HG03097 (cell line): Measurements from ENCODE around the gene SLC13A5.
"Not testable (repeated sequence)": the region's sequence is repeated elsewhere in the genome, so short reads cannot be mapped to it uniquely, and the experiment has no call there.

Experiments used
- ATAC-seq: cut with Tn5 transposase; IDR thresholded peaks from one replicate; pipeline ENCODE4 v1.9.1; 2021; ENCODE audit not compliant: unreplicated experiment, low FRiP score

SLC13A5 gene

DNA sequence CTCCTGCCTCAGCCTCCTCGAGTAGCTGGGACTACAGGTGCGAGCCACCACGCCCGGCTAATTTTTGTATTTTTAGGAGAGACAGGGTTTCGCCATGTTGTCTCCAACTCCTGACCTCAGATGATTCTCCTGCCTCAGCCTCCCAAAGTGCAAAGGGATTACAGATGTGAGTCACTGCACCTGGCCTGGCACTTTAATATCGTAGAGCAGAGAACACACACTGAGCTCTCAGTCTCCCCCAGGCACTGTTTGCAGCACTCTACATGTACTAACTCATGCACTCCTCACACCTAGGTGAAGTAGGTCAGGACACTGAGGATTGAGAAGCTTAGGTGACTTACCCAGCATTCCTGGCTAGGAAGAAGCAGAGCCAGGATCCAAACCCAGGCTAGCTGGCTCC lies 46.6 kb downstream of the SLC13A5 start:
- ATAC-seq = no peak

GRCh38 chr17:6666077-6666521 lies 47.1 kb downstream of the SLC13A5 start:
- ATAC-seq = no peak

GRCh38 chr17:6663200-6663599 lies 50.0 kb downstream of the SLC13A5 start:
- ATAC-seq = not testable (repeated sequence)

- ATAC-seq = no peak
These were observed 51.7 kb downstream of the SLC13A5 start for GRCh38 chr17:6661464-6661848.

- ATAC-seq = no peak
These were observed 52.2 kb downstream of the SLC13A5 start for GRCh38 chr17:6660805-6661463.

- ATAC-seq = no peak
These were observed 53.1 kb downstream of the SLC13A5 start for GRCh38 chr17:6660101-6660500.

GRCh38 chr17:6658411-6658810 lies 54.8 kb downstream of the SLC13A5 start:
- not testable (repeated sequence) for ATAC-seq

DNA sequence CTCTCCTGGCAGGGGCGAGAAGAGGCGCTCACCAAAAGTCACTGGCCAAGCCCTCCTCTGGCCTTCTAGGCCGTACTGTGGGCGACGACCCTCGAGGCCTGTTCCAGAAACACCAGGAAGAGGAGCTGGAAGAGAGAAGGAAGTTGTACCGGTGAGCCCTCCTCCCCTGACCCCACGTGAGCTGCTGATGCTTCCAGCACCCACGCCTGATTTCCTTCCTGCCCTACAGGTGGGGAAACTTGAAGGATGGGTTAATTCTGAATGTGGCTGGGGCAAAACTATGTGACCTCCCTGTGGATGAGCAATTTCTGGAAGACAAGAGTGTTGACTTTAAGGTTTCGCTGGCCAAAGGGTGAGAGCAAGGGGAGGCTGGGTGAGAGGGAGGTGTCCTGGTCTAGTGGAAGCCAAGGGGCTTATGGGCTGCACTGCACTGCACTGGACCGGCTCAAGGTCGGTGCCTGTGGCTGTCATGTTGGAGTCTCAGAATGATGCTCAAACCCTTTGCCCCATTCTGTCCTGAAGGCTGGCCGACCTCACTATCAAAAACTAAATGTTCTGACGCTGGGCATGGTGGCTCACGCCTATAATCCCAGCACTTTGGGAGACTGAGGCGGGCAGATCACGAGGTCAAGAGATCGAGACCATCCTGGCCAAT lies 55.4 kb downstream of the SLC13A5 start:
- no peak for ATAC-seq

- not testable (repeated sequence) for ATAC-seq
These were observed 56.2 kb downstream of the SLC13A5 start for GRCh38 chr17:6656797-6657632.

GRCh38 chr17:6655732-6656361 lies 57.3 kb downstream of the SLC13A5 start:
- not testable (repeated sequence) for ATAC-seq

GRCh38 chr17:6654841-6655731 lies 58.1 kb downstream of the SLC13A5 start:
- ATAC-seq = no peak

DNA sequence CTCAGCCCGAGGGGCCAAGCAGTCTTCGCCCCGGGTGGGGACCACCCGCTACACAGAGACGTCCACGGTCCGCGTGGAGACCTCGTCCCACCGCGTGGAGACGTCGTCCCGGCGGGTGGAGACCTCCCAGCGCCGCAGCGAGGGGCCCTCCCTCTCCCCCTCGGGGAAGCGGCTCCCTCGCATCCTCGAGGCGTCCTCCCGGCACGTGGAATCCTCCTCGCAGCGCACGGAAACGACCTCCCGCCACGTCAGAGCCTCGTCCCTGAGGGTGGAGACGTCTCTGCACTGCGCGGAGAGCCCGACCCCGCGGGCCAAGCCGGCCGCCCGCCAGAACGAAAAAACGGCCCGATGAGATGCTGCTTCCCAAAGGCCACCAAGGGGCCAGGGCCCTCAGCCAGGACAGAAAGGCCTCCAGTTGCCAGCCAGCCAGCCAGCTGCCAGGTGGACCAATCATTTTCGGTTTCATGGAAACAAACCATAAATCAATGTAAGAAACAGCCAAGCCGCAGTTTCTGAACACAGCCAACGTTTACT lies 61.2 kb downstream of the SLC13A5 start:
- peak; percentile 13 for ATAC-seq

DNA sequence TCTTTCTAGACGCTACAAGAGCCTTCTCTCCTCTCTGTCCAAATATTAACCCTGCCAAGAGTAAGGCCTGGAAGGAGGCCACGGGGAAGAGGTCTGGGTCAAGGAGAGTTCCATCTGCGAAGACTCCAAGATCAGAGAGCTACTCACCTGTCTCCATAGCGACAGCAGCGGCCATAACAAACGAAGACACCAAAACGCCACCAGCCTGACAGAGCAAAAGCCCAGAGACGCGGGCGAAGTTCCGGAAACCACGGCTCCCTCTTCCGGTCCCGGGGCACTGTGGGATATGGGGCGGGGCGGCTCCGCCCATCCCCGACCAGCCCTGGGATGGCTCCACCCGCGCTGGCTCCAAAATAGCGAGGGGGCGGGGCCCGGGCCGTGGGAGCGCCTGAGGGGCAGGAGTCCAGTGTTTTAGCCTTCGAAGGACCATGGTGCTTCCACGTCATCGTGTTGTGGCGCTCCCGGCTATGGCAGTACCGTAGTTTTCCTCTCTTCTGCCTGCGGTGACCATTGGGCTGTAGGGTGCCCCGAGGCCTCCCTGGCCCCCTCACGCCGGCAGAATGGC lies 61.7 kb downstream of the SLC13A5 start, which contains the start of the genes C17orf100 and MED31:
Gene C17orf100, plus strand, starts transcription at position 409 of the 565 bp plus-strand sequence. Its CDS starts 152 bp downstream, at position 561.
Gene MED31, minus strand, starts transcription at position 252 of the 565 bp plus-strand sequence. Its CDS starts 77 bp downstream, at position 175.
- ATAC-seq = peak; percentile 85

- no peak for ATAC-seq
These were observed 65.0 kb downstream of the SLC13A5 start for GRCh38 chr17:6648181-6648580.

DNA sequence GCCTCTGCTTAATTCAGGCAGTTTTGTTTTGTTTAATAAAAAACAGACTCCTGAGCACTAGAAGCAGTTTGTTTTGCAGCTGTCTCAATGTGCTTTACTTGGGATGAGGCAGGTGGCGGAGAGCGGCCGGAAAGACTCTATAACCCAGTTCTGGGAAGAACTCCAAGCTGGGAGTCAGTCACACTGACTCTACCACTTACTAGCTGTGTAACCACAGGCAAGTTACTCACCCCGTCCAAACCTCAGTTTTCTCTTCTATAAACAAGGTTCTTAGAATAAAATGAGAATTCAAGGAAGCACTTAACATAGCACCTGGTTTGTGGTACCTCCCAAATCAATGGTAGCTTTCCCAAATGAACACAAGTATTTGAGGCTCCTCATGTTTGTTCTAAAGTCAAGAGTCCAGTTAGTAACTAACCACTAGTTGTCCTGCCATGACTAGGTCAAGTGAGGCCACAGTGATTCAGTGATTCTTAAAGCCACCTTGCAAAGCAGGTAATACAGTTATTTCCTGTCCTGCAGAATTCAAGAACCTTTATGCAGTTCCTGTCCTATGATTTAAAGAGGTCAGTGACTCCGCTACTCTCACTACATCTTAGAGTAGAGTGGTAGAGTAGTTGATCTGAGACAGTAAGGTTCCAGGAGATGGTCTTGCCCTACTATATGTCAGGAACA lies 69.6 kb downstream of the SLC13A5 start:
- ATAC-seq = no peak

DNA sequence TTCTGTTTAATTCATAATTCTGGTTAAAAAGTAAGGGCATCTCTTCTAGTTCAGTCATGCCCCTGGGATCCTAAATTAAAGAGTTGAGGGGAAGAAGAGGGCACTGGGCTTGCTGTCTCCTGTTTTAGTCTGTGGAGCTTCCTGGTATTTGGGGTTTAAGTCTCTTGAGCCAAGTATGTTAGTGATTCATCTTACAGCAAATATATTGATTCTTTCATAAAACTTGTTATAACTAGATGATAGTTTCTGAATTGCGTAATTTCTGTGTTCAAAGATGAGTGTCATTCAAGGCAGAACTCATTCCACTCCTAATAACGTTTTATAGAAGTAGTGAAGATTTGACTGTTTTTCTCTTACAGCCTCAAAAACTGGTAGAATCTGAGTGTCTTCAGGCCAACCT lies 70.6 kb downstream of the SLC13A5 start:
- no peak for ATAC-seq

- ATAC-seq = no peak
These were observed 71.8 kb downstream of the SLC13A5 start for GRCh38 chr17:6641247-6641863.
